GM13977 (cell line): Measurements from ENCODE around the gene CD22.

ENCODE experiments used
- DNase-seq: peaks from one replicate; pipeline ENCODE4 v3.0.0; 2012; ENCODE audit warnings: low spot score
- in situ Hi-C: fragments of 300-500 bp; cut with MboI; formaldehyde crosslinking; loops from one replicate; pipeline ENCODE4 v1.12.0; 2022; ENCODE audit warnings: low sequenced_read_pairs, low pct_unique_long_range_greater_than_20kb, mixed read lengths, inconsistent platforms; ENCODE audit not compliant: unreplicated experiment
- TF ChIP-seq, protein P1 (sequence below): IDR thresholded peaks from 2 replicates; pipeline ENCODE4 v1.5.1; 2012; ENCODE audit warnings: mild to moderate bottlenecking, control low read depth; ENCODE audit not compliant: insufficient read depth; ENCODE audit errors: extremely low read depth, missing control alignments

CD22 gene

DNA sequence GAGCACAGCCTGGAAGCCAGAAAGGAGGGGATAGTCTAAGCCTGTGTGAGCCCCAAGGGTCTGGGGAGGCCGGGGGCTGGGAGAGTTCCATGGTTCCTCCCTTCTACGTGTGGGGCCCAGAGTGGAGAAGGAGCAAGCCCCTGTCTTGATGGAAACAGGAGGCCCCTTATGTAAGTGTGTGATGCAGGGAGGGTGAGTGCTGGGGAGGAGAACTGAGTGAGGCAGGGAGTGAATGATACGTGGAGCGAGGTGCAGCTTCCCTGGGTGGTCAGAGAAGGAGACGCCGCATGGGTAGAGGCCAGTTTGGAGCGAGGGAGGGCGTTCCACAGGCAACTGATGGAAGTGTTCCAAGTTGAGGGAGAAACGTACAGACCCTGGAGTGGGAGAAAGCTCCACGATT, 21.1 kb upstream of the CD22 start:
- TF ChIP-seq, protein P1, sequence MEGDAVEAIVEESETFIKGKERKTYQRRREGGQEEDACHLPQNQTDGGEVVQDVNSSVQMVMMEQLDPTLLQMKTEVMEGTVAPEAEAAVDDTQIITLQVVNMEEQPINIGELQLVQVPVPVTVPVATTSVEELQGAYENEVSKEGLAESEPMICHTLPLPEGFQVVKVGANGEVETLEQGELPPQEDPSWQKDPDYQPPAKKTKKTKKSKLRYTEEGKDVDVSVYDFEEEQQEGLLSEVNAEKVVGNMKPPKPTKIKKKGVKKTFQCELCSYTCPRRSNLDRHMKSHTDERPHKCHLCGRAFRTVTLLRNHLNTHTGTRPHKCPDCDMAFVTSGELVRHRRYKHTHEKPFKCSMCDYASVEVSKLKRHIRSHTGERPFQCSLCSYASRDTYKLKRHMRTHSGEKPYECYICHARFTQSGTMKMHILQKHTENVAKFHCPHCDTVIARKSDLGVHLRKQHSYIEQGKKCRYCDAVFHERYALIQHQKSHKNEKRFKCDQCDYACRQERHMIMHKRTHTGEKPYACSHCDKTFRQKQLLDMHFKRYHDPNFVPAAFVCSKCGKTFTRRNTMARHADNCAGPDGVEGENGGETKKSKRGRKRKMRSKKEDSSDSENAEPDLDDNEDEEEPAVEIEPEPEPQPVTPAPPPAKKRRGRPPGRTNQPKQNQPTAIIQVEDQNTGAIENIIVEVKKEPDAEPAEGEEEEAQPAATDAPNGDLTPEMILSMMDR: no peak
- in situ Hi-C loops: no loop called here
- DNase-seq: no peak

DNA sequence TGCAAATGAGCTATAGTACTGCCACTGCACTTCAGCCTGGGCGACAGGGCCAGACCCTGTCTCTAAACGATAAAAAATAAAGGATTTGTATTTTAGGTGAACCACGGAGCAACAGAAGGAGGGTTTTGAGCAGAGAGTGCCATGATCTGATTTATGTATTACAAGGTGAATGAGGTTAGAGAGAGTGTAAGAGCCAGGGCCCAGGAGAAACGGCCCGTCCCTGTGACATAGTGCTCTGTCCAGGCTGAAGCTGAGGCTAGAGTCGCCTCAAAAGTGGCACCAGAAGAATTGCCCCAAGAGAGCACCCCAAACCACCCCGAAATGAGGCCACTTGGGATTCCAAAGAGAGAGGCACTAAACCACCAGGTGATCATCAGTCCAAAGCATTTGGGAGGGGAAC, 20.1 kb upstream of the CD22 start:
- TF ChIP-seq, protein P1: no peak
- in situ Hi-C loops: no loop called here
- no peak for DNase-seq

DNA sequence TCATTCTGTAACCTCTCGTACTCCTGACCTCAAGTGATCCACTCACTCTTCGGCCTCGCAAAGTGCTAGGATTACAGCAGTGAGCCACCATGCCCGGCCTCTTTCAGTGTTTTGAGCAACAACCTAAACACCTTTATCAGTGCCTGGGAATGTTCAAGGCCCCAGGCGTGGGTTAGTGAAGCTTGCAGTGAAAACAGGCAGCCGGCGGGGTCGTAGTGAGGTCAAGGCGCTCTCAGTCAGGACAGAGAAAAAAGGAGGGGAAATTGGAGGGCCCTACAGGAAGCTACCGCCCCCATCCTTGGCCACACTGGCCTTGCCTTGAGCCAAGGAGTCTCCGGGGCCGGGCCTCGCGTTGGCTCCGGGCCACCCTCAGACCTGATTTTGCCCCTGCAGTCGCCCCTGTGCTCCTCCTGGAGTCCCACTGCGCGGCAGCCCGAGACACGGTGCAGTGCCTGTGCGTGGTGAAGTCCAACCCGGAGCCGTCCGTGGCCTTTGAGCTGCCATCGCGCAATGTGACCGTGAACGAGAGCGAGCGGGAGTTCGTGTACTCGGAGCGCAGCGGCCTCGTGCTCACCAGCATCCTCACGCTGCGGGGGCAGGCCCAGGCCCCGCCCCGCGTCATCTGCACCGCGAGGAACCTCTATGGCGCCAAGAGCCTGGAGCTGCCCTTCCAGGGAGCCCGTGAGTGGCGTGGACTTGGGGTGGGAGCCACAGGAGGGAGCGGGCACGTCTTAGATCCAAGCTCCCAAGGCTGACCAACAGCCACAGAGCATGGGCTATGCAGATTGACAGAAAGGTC, 19.3 kb upstream of the CD22 start:
- TF ChIP-seq, protein P1: no peak
- no peak for DNase-seq
- in situ Hi-C loops: no loop called here

DNA sequence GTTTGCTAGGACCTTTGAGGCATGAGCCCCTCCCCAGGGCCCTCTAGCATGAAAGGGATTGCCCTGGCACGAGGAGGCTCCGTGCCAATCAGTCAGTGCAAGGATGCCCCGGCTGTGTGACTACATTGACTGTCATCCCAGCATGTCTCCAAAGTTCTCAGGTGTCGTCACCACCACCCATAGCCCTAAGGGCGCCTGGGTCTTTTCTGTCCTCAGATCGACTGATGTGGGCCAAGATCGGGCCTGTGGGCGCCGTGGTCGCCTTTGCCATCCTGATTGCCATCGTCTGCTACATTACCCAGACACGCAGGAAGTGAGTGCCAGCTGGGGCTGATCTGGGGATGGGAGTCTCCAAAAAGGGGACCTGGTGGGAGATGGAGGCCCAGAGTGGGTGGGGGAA, 18.7 kb upstream of the CD22 start:
- in situ Hi-C loops: no loop called here
- TF ChIP-seq, protein P1: no peak
- no peak for DNase-seq

DNA sequence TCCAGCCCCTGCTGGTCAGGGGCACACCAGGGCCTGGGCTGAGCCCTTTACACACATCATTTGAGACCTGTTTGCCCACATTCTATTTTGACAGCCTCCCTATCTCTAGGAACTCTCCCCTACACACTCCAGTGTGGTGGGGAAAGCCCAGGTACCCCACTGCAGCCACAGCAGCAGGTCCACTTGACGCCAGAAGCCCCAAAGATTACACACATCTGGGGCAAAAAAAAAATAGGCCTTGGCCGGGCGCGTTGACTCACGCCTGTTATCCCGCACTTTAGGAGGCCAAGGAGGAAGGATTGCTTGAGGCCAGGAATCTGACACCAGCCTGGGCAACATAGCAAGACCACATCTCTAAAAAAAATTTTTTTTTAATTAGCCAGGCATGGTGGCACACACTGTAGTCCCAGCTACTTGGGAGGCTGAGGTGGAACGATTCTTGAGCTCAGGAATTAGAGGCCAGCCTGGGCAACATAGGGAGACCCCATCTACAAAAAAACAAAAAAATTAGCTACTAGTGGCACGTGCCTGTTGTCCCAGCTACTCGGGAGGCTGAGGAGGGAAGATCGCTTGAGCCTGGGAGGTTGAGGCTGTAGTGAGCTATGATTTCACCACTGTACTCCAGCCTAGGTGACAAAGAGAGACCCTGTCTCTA, 18.0 kb upstream of the CD22 start:
- in situ Hi-C loops: no loop called here
- TF ChIP-seq, protein P1: no peak
- DNase-seq: no peak

DNA sequence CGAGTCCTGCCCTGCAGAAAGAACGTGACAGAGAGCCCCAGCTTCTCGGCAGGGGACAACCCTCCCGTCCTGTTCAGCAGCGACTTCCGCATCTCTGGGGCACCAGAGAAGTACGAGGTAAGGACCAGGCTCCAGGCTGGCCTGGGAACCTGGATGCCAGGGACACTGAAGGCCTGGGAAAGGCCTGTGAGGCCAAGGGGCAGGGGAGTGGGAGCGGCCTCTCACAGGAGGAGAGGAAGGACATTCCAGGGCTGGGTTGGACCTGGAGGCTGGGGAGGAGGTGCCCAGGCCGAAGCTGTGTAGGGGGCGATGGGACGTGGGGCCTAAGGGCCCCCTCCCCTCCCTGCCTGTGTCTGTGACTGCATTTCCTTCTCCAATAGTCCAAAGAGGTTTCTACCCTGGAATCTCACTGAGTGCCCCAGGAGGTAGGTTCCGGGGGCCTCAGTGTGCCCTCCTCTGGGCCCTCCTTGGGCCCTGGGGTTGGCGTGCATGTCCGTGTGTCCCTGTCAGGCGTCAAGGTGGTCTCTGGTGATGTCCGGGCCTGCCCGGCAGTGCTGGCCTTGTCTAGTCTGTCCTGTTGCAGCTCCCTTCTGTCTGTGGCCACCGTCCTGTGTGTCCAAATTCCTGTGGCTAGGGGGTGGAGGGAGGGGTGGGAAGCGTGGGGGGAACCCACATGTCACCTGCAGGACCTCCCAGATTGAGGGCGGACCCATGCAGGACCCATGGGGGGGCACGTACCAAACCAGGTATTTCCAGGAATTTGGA, 16.9 kb upstream of the CD22 start:
- in situ Hi-C loops: no loop called here
- TF ChIP-seq, protein P1: no peak
- no peak for DNase-seq
